Fibroblast of mammary gland (primary cell): ENCODE results near the gene MUL1.

Source experiments
- DNase-seq: peaks from one replicate; pipeline ENCODE4 v3.0.0-alpha.2; 2010; ENCODE audit warnings: low read depth
- H3K4me3 ChIP-seq: 2 replicates; pipeline ENCODE4 v1.5.1; 2011; ENCODE audit warnings: low read depth, mild to moderate bottlenecking, low read length, moderate library complexity; ENCODE audit not compliant: control insufficient read depth
- CTCF ChIP-seq: conservative IDR thresholded peaks from 2 replicates; pipeline ENCODE4 v1.5.1; 2011; ENCODE audit warnings: low read depth, low read length, inconsistent platforms; ENCODE audit not compliant: control insufficient read depth, insufficient read depth

Gene MUL1

GRCh38 chr1:20481643-20482498 is 26.1 kb downstream of the MUL1 start:
- no peak for TF ChIP-seq CTCF
- no peak for DNase-seq
- no peak overlapping the region for H3K4me3 ChIP-seq

GRCh38 chr1:20480951-20481617 is 26.9 kb downstream of the MUL1 start:
- peak; percentile 35 for DNase-seq
- no peak overlapping the region for H3K4me3 ChIP-seq
- no peak for TF ChIP-seq CTCF

- DNase-seq: no peak
- no peak for TF ChIP-seq CTCF
- H3K4me3 ChIP-seq: no peak overlapping the region
Observed at GRCh38 chr1:20480243-20480944, 27.6 kb downstream of the MUL1 start.

GRCh38 chr1:20479840-20480239 is 28.1 kb downstream of the MUL1 start:
- no peak for TF ChIP-seq CTCF
- no peak for DNase-seq
- H3K4me3 ChIP-seq: no peak overlapping the region

- TF ChIP-seq CTCF: no peak
- no peak overlapping the region for H3K4me3 ChIP-seq
- DNase-seq: no peak
Observed at GRCh38 chr1:20478057-20478635, 29.8 kb downstream of the MUL1 start.

- no peak for TF ChIP-seq CTCF
- DNase-seq: peak; percentile 45
- no peak overlapping the region for H3K4me3 ChIP-seq
Observed at GRCh38 chr1:20477348-20478056, 30.4 kb downstream of the MUL1 start.
